GM18873 (cell line): ENCODE measurements around the gene RBM14.
"Not testable (repeated sequence)": the region's sequence is repeated elsewhere in the genome, so short reads cannot be mapped to it uniquely, and the experiment has no call there.

ENCODE experiments used
- ATAC-seq: cut with Tn5 transposase; IDR thresholded peaks from one replicate; pipeline ENCODE4 v1.9.1; 2021; ENCODE audit warnings: mild to moderate bottlenecking, moderate library complexity, moderate number of reproducible peaks; ENCODE audit not compliant: unreplicated experiment, low FRiP score

Gene RBM14

GRCh38 chr11:66629356-66629755 is 12.9 kb downstream of the RBM14 start:
- ATAC-seq: no peak

- no peak for ATAC-seq
These were observed 15.5 kb downstream of the RBM14 start for GRCh38 chr11:66631883-66632282.

GRCh38 chr11:66632952-66633351 is 16.5 kb downstream of the RBM14 start:
- no peak for ATAC-seq

GRCh38 chr11:66636411-66636810 is 20.0 kb downstream of the RBM14 start:
- ATAC-seq: no peak

GRCh38 chr11:66637557-66638176 is 21.2 kb downstream of the RBM14 start:
- ATAC-seq: no peak

- ATAC-seq: peak; percentile 94
These were observed 22.0 kb downstream of the RBM14 start, which contains the start of gene RBM4 for GRCh38 chr11:66638177-66639065. TSS of gene RBM4 (plus strand) at chr11:66638703. CDS start at chr11:66639712, 1,009 bp downstream.

GRCh38 chr11:66639066-66639813 is 22.8 kb downstream of the RBM14 start:
- no peak for ATAC-seq

- not testable (repeated sequence) for ATAC-seq
These were observed 23.4 kb downstream of the RBM14 start for GRCh38 chr11:66639814-66640340.

GRCh38 chr11:66641834-66642233 is 25.4 kb downstream of the RBM14 start:
- no peak for ATAC-seq

GRCh38 chr11:66643745-66644437 is 27.5 kb downstream of the RBM14 start:
- ATAC-seq: no peak

GRCh38 chr11:66646828-66647227 is 30.4 kb downstream of the RBM14 start:
- ATAC-seq: no peak

- ATAC-seq: no peak
These were observed 33.5 kb downstream of the RBM14 start for GRCh38 chr11:66649903-66650302.

- no peak for ATAC-seq
These were observed 34.6 kb downstream of the RBM14 start for GRCh38 chr11:66651016-66651415.

GRCh38 chr11:66652651-66653050 is 36.2 kb downstream of the RBM14 start:
- no peak for ATAC-seq

GRCh38 chr11:66653123-66653522 is 36.7 kb downstream of the RBM14 start:
- ATAC-seq: no peak

GRCh38 chr11:66659763-66660162 is 43.3 kb downstream of the RBM14 start:
- ATAC-seq: no peak

- no peak for ATAC-seq
These were observed 47.4 kb downstream of the RBM14 start for GRCh38 chr11:66663741-66664296.

GRCh38 chr11:66665369-66665768 is 48.9 kb downstream of the RBM14 start:
- no peak for ATAC-seq

- no peak for ATAC-seq
These were observed 54.4 kb downstream of the RBM14 start for GRCh38 chr11:66670816-66671215.
